Measurements from ENCODE around the gene TOR1B. TPM values are rescaled to one million over a fixed set of nuclear protein-coding genes. Genes with fewer than 3 reads are reported as not detected.
A peak's percentile ranks its signal among the peaks of the same experiment; 100 is the strongest.
"Not testable (repeated sequence)": the region's sequence is repeated elsewhere in the genome, so short reads cannot be mapped to it uniquely, and the experiment has no call there.

The TOR1B gene
- polyA plus RNA-seq, 4 donors = 7.0 to 22.9 (median 16.9) TPM

- not testable (repeated sequence) for FAIRE-seq
- WGBS, 3 donors = 57 to 82% (median 64%) methylated on average over 2 of the region's 2 CpGs
- H3K27me3 ChIP-seq (ENCODE audit: control insufficient read depth in 3 of 3, insufficient read depth in 3 of 3, low read length in 3 of 3) = peaks cover 0 to 12% (median 2%) of the 10 kb centered on the region in 3 donors
These were observed 7.0 kb upstream of the TOR1B start for GRCh38 chr9:129796029-129796428.

DNA sequence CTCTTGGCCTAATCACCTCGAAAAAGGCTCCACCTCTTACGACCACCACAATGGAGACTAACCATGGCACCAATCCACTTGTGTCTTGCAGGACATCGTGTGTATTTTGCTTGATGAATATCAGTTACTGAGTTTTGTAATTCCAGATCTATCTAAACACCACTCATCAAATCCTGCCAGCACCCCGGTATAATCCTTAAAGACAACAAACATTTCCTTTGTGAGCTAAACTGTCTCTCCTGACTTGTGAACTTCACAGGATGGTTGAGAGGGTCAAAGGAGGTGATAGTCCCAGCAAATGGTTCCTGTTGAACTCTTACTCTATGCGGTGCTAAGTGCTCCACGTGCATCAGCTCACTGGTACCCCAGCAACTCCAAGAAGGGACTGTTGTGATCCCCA is 4.0 kb upstream of the TOR1B start:
- no peaks in the 10 kb centered on the region for H3K9me3 ChIP-seq (ENCODE audit: control insufficient read depth in 2 of 2, insufficient read depth in 1 of 2, low read depth in 1 of 2, low read length in 1 of 2)
- WGBS, 3 donors = 55 to 66% (median 65%) methylated on average over 6 of the region's 6 CpGs

More at GRCh38 chr9:129796029-129796428, 7.0 kb upstream of the TOR1B start:
- H3K4me1 ChIP-seq (ENCODE audit: control insufficient read depth in 3 of 3, insufficient read depth in 2 of 3, low read depth in 1 of 3, low read length in 2 of 3); H3K4me3 ChIP-seq (ENCODE audit: low read depth in 1 of 3, low read length in 3 of 3); H3K9me3 ChIP-seq (ENCODE audit: control insufficient read depth in 2 of 2, insufficient read depth in 1 of 2, low read depth in 1 of 2, low read length in 1 of 2); H3K27ac ChIP-seq (ENCODE audit: low read depth in 1 of 3, low read length in 2 of 3); H3K36me3 ChIP-seq (ENCODE audit: control insufficient read depth in 3 of 3, insufficient read depth in 2 of 3, low read depth in 1 of 3, low read length in 3 of 3); DNase-seq: not testable (repeated sequence)

GRCh38 chr9:129801504-129801903 is 1.5 kb upstream of the TOR1B start:
- Histone ChIP-seq H3K36me3 (ENCODE audit: control insufficient read depth in 3 of 3, insufficient read depth in 2 of 3, low read depth in 1 of 3, low read length in 3 of 3) (peaks cover 0 to 10% (median 0%) of the 10 kb centered on the region in 3 donors), H3K4me1 (ENCODE audit: control insufficient read depth in 3 of 3, insufficient read depth in 2 of 3, low read depth in 1 of 3, low read length in 2 of 3) (peaks cover 0 to 15% (median 0%) of the 10 kb centered on the region in 3 donors), H3K9me3 (ENCODE audit: control insufficient read depth in 2 of 2, insufficient read depth in 1 of 2, low read depth in 1 of 2, low read length in 1 of 2) (no peaks in the 10 kb centered on the region), H3K4me3 (ENCODE audit: low read depth in 1 of 3, low read length in 3 of 3) (no peak overlapping the region), H3K27ac (ENCODE audit: low read depth in 1 of 3, low read length in 2 of 3) (no peak overlapping the region), H3K27me3 (ENCODE audit: control insufficient read depth in 3 of 3, insufficient read depth in 3 of 3, low read length in 3 of 3) (no peaks in the 10 kb centered on the region)
- WGBS, 3 donors = 84 to 89% (median 88%) methylated on average over 17 of the region's 17 CpGs
- DNase-seq (no peak), FAIRE-seq (no peak)

More for the DNA sequence above, 4.0 kb upstream of the TOR1B start:
- DNase-seq = no peak
- Histone ChIP-seq H3K36me3 (ENCODE audit: control insufficient read depth in 3 of 3, insufficient read depth in 2 of 3, low read depth in 1 of 3, low read length in 3 of 3) (no peaks in the 10 kb centered on the region), H3K4me3 (ENCODE audit: low read depth in 1 of 3, low read length in 3 of 3) (no peak overlapping the region), H3K27ac (ENCODE audit: low read depth in 1 of 3, low read length in 2 of 3) (no peak overlapping the region), H3K4me1 (ENCODE audit: control insufficient read depth in 3 of 3, insufficient read depth in 2 of 3, low read depth in 1 of 3, low read length in 2 of 3) (peaks cover 0 to 2% (median 0%) of the 10 kb centered on the region in 3 donors), H3K27me3 (ENCODE audit: control insufficient read depth in 3 of 3, insufficient read depth in 3 of 3, low read length in 3 of 3) (peaks cover 0 to 9% (median 2%) of the 10 kb centered on the region in 3 donors)
- no peak for FAIRE-seq

DNA sequence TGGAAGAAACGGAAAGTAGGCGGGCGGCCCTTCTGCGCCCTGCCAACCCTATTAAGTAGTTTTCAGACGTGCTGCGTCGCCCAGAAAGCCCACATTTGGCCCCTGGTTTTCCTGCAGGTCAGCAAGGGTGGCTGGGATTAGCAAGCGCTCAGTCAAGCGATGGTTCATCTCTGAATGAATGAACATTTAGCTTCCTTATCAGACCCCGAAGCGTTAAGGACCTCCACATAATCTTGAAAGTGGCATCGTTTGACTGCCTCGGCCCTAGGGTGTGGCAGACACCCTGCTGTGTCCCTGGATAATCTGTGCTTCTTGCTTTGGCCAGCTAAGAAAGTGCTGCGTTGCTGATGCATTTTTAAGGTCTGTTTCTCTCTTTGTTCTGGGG is 684 bp downstream of the TOR1B start:
- H3K27ac ChIP-seq (ENCODE audit: low read depth in 1 of 3, low read length in 2 of 3) = peak overlapping the region; percentile 41 to 84 (median 65)
- peaks cover 0 to 16% (median 0%) of the 10 kb centered on the region in 3 donors for H3K4me1 ChIP-seq (ENCODE audit: control insufficient read depth in 3 of 3, insufficient read depth in 2 of 3, low read depth in 1 of 3, low read length in 2 of 3)
- FAIRE-seq (no peak), DNase-seq (peak in 1 of 2 donors; percentile 35)
- peaks cover 0 to 30% (median 2%) of the 10 kb centered on the region in 3 donors for H3K36me3 ChIP-seq (ENCODE audit: control insufficient read depth in 3 of 3, insufficient read depth in 2 of 3, low read depth in 1 of 3, low read length in 3 of 3)
- peak overlapping the region; percentile 61 to 82 (median 76) for H3K4me3 ChIP-seq (ENCODE audit: low read depth in 1 of 3, low read length in 3 of 3)
- H3K9me3 ChIP-seq (ENCODE audit: control insufficient read depth in 2 of 2, insufficient read depth in 1 of 2, low read depth in 1 of 2, low read length in 1 of 2) = no peaks in the 10 kb centered on the region
- WGBS, 3 donors = 0 to 2% (median 1%) methylated on average over 14 of the region's 14 CpGs
- H3K27me3 ChIP-seq (ENCODE audit: control insufficient read depth in 3 of 3, insufficient read depth in 3 of 3, low read length in 3 of 3) = no peaks in the 10 kb centered on the region

GRCh38 chr9:129806061-129806460 is 3.1 kb downstream of the TOR1B start:
- FAIRE-seq = no peak
- DNase-seq = peak in 1 of 2 donors; percentile 33
- H3K9me3 ChIP-seq (ENCODE audit: control insufficient read depth in 2 of 2, insufficient read depth in 1 of 2, low read depth in 1 of 2, low read length in 1 of 2) = no peaks in the 10 kb centered on the region
- H3K4me3 ChIP-seq (ENCODE audit: low read depth in 1 of 3, low read length in 3 of 3) = no peak overlapping the region
- 33 to 52% (median 51%) methylated on average over 4 of the region's 4 CpGs for WGBS, 3 donors
- H3K36me3 ChIP-seq (ENCODE audit: control insufficient read depth in 3 of 3, insufficient read depth in 2 of 3, low read depth in 1 of 3, low read length in 3 of 3) = peaks cover 0 to 47% (median 11%) of the 10 kb centered on the region in 3 donors
- H3K27me3 ChIP-seq (ENCODE audit: control insufficient read depth in 3 of 3, insufficient read depth in 3 of 3, low read length in 3 of 3) = no peaks in the 10 kb centered on the region
- peaks cover 0 to 34% (median 0%) of the 10 kb centered on the region in 3 donors for H3K4me1 ChIP-seq (ENCODE audit: control insufficient read depth in 3 of 3, insufficient read depth in 2 of 3, low read depth in 1 of 3, low read length in 2 of 3)
- peak overlapping the region in 2 of 3 donors; percentile 22 to 44 for H3K27ac ChIP-seq (ENCODE audit: low read depth in 1 of 3, low read length in 2 of 3)

- FAIRE-seq = no peak
- WGBS, 3 donors = 80 to 86% (median 80%) methylated on average over 11 of the region's 11 CpGs
These were observed 6.4 kb downstream of the TOR1B start for GRCh38 chr9:129809346-129809745.

GRCh38 chr9:129810116-129810515 is 7.1 kb downstream of the TOR1B start:
- H3K36me3 ChIP-seq (ENCODE audit: control insufficient read depth in 3 of 3, insufficient read depth in 2 of 3, low read depth in 1 of 3, low read length in 3 of 3) = peaks cover 2 to 65% (median 11%) of the 10 kb centered on the region in 3 donors

More at GRCh38 chr9:129809346-129809745, 6.4 kb downstream of the TOR1B start:
- H3K4me1 ChIP-seq (ENCODE audit: control insufficient read depth in 3 of 3, insufficient read depth in 2 of 3, low read depth in 1 of 3, low read length in 2 of 3) = peaks cover 0 to 36% (median 3%) of the 10 kb centered on the region in 3 donors
- no peak overlapping the region for H3K27ac ChIP-seq (ENCODE audit: low read depth in 1 of 3, low read length in 2 of 3)
- H3K27me3 ChIP-seq (ENCODE audit: control insufficient read depth in 3 of 3, insufficient read depth in 3 of 3, low read length in 3 of 3) = no peaks in the 10 kb centered on the region
- H3K4me3 ChIP-seq (ENCODE audit: low read depth in 1 of 3, low read length in 3 of 3) = no peak overlapping the region
- peaks cover 0 to 59% (median 11%) of the 10 kb centered on the region in 3 donors for H3K36me3 ChIP-seq (ENCODE audit: control insufficient read depth in 3 of 3, insufficient read depth in 2 of 3, low read depth in 1 of 3, low read length in 3 of 3)
- no peaks in the 10 kb centered on the region for H3K9me3 ChIP-seq (ENCODE audit: control insufficient read depth in 2 of 2, insufficient read depth in 1 of 2, low read depth in 1 of 2, low read length in 1 of 2)
- no peak for DNase-seq

DNA sequence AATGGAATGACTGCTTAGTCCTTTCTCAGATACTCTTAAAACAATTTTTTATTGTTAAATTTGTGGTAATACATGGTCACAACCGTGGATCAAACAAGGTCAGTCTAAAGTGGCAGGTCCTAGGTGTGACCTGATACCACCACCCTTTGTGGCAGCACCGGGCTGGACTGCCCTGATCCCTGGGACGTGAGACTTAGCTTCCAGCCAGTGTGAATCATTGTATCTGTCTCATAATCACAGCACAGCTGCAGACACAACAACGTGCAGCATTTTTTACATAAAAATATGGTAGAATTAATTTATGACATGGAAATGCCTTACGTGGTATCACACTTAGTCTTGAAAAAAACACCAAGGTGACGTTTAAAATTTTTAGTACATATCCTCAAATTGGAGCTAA is 7.8 kb downstream of the TOR1B start:
- WGBS, 3 donors = 16 to 66% (median 37%) methylated on average over 6 of the region's 6 CpGs
- Histone ChIP-seq H3K4me1 (ENCODE audit: control insufficient read depth in 3 of 3, insufficient read depth in 2 of 3, low read depth in 1 of 3, low read length in 2 of 3) (peaks cover 0 to 28% (median 3%) of the 10 kb centered on the region in 3 donors), H3K4me3 (ENCODE audit: low read depth in 1 of 3, low read length in 3 of 3) (no peak overlapping the region), H3K27ac (ENCODE audit: low read depth in 1 of 3, low read length in 2 of 3) (peak overlapping the region; percentile 38 to 78 (median 49)), H3K36me3 (ENCODE audit: control insufficient read depth in 3 of 3, insufficient read depth in 2 of 3, low read depth in 1 of 3, low read length in 3 of 3) (peaks cover 9 to 68% (median 11%) of the 10 kb centered on the region in 3 donors), H3K9me3 (ENCODE audit: control insufficient read depth in 2 of 2, insufficient read depth in 1 of 2, low read depth in 1 of 2, low read length in 1 of 2) (no peaks in the 10 kb centered on the region), H3K27me3 (ENCODE audit: control insufficient read depth in 3 of 3, insufficient read depth in 3 of 3, low read length in 3 of 3) (no peaks in the 10 kb centered on the region)
- DNase-seq (no peak), FAIRE-seq (no peak)

More at GRCh38 chr9:129810116-129810515, 7.1 kb downstream of the TOR1B start:
- FAIRE-seq (no peak), DNase-seq (no peak)
- H3K27me3 ChIP-seq (ENCODE audit: control insufficient read depth in 3 of 3, insufficient read depth in 3 of 3, low read length in 3 of 3) = no peaks in the 10 kb centered on the region
- WGBS, 3 donors = 76 to 90% (median 89%) methylated on average over 11 of the region's 11 CpGs
- no peak overlapping the region for H3K4me3 ChIP-seq (ENCODE audit: low read depth in 1 of 3, low read length in 3 of 3)
- H3K27ac ChIP-seq (ENCODE audit: low read depth in 1 of 3, low read length in 2 of 3) = peak overlapping the region in 2 of 3 donors; percentile 49 to 78
- no peaks in the 10 kb centered on the region for H3K9me3 ChIP-seq (ENCODE audit: control insufficient read depth in 2 of 2, insufficient read depth in 1 of 2, low read depth in 1 of 2, low read length in 1 of 2)
- peaks cover 0 to 34% (median 3%) of the 10 kb centered on the region in 3 donors for H3K4me1 ChIP-seq (ENCODE audit: control insufficient read depth in 3 of 3, insufficient read depth in 2 of 3, low read depth in 1 of 3, low read length in 2 of 3)
